H1 (cell line): ENCODE results near the gene AOPEP.

Experiments used
- CHD2 ChIP-seq: IDR thresholded peaks from 2 replicates; pipeline ENCODE4 v1.6.1; 2012; ENCODE audit warnings: low read length, improper control_type of control experiment
- CREB1 ChIP-seq: IDR thresholded peaks from 2 replicates; pipeline ENCODE4 v1.6.1; 2012; ENCODE audit warnings: inconsistent platforms
- YY1 ChIP-seq: IDR thresholded peaks from 2 replicates; pipeline ENCODE4 v1.6.1; 2011; ENCODE audit warnings: low read depth, mild to moderate bottlenecking, low read length

- TF ChIP-seq CREB1, result no peak
- TF ChIP-seq CHD2, result no peak
- TF ChIP-seq YY1, result no peak
Observed at GRCh38 chr9:94997727-94998126, 271.2 kb downstream of the AOPEP start.
